GM18505 (cell line): ENCODE results near the gene TXNL1.
"Not testable (repeated sequence)": the region's sequence is repeated elsewhere in the genome, so short reads cannot be mapped to it uniquely, and the experiment has no call there.

Experiments used
- ATAC-seq: cut with Tn5 transposase; IDR thresholded peaks from one replicate; pipeline ENCODE4 v1.9.1; 2021; ENCODE audit not compliant: unreplicated experiment
- POLR2A ChIP-seq: IDR thresholded peaks from 4 replicates; pipeline ENCODE4 v1.6.1; 2011; ENCODE audit warnings: borderline replicate concordance; ENCODE audit not compliant: insufficient read depth, insufficient read length; ENCODE audit errors: extremely low read depth

The TXNL1 gene

GRCh38 chr18:56632070-56633022 is 6.0 kb downstream of the TXNL1 start:
- no peak for TF ChIP-seq POLR2A
- no peak for ATAC-seq

- no peak for TF ChIP-seq POLR2A
- no peak for ATAC-seq
These were observed 10.4 kb downstream of the TXNL1 start for GRCh38 chr18:56627991-56628390.

GRCh38 chr18:56615738-56616520 is 22.5 kb downstream of the TXNL1 start:
- ATAC-seq: no peak
- no peak for TF ChIP-seq POLR2A

- TF ChIP-seq POLR2A: no peak
- no peak for ATAC-seq
These were observed 31.8 kb downstream of the TXNL1 start for GRCh38 chr18:56606618-56607017.

GRCh38 chr18:56598422-56598821 is 40.0 kb downstream of the TXNL1 start:
- TF ChIP-seq POLR2A: no peak
- ATAC-seq: no peak

GRCh38 chr18:56593906-56594305 is 44.5 kb downstream of the TXNL1 start:
- TF ChIP-seq POLR2A: no peak
- ATAC-seq: no peak

- no peak for TF ChIP-seq POLR2A
- no peak for ATAC-seq
These were observed 58.4 kb downstream of the TXNL1 start for GRCh38 chr18:56580026-56580425.

GRCh38 chr18:56579451-56579850 is 58.9 kb downstream of the TXNL1 start:
- no peak for ATAC-seq
- no peak for TF ChIP-seq POLR2A

GRCh38 chr18:56576826-56577573 is 61.4 kb downstream of the TXNL1 start:
- no peak for ATAC-seq
- TF ChIP-seq POLR2A: no peak

GRCh38 chr18:56575819-56576663 is 62.4 kb downstream of the TXNL1 start:
- ATAC-seq: no peak

GRCh38 chr18:56574861-56575260 is 63.5 kb downstream of the TXNL1 start:
- TF ChIP-seq POLR2A: no peak
- ATAC-seq: no peak

More at GRCh38 chr18:56575819-56576663, 62.4 kb downstream of the TXNL1 start:
- TF ChIP-seq POLR2A: no peak

GRCh38 chr18:56572267-56572666 is 66.1 kb downstream of the TXNL1 start:
- ATAC-seq: not testable (repeated sequence)
